K562 treated with DMSO at 1 percent for 24 hours (cell line): Measurements from ENCODE around the gene MRPL37. TPM values are rescaled to one million over a fixed set of nuclear protein-coding genes. Genes with fewer than 3 reads are reported as not detected.

Experiments used
- total RNA-seq: library from RNA; unstranded; fragments of 300-600 nt; gene quantifications from 2 replicates; pipeline ENCODE4 v1.2.3, GENCODE V29; 2022; ENCODE audit warnings: low read depth; ENCODE audit not compliant: insufficient read depth

Gene MRPL37
- 204 and 210 TPM in 2 replicates for total RNA-seq

DNA sequence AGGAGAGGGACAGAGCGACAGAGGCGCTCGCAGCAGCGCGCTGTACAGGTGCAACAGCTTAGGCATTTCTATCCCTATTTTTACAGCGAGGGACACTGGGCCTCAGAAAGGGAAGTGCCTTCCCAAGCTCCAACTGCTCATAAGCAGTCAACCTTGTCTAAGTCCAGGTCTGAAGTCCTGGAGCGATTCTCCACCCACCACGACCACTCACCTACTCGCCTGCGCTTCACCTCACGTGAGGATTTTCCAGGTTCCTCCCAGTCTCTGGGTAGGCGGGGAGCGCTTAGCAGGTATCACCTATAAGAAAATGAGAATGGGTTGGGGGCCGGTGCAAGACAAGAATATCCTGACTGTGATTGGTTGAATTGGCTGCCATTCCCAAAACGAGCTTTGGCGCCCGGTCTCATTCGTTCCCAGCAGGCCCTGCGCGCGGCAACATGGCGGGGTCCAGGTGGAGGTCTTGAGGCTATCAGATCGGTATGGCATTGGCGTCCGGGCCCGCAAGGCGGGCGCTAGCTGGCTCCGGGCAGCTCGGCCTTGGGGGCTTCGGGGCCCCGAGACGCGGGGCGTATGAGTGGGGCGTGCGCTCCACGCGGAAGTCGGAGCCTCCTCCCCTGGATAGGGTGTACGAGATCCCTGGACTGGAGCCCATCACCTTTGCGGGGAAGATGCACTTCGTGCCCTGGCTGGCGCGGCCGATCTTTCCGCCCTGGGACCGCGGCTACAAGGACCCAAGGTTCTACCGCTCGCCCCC, at the start of gene MRPL37, which contains the start of gene CYB5RL:
TSS of gene MRPL37 (plus strand) at position 403 of the 754 bp plus-strand sequence. CDS start at position 480, 77 bp downstream.
TSS of gene CYB5RL (minus strand) at position 266 of the 754 bp plus-strand sequence. CDS start 4,414 bp downstream, outside the sequence.

DNA sequence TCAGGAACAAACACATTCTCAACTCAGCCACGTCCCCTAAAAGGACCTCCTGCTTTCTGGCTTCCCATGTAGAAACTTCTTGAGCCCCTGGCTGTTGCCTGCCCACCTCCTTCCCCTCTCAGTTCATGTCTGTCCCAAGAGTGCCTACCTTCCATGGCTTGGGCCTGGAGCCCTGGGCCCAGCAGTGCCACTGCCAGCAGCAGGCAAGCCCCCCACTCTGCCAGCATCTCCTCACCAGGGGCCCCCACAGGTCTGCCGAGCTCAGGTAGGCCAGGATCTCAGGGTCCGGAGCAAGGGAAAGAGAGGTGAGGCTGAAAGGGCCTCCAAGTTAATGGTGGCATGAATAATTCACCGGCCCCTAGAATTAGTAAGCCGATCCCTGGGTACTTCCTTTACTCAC, 47.3 kb upstream of the MRPL37 start, which contains the start of gene CDCP2:
TSS of gene CDCP2 (minus strand) at position 305 of the 400 bp plus-strand sequence. CDS start at position 227, 78 bp downstream.

Other genes starting within 250 kb of the MRPL37 start
- not detected in 2 replicates for gene LDLRAD1, start 182.0 kb upstream of the MRPL37 start, total RNA-seq
- gene TMEM59, start 147.0 kb upstream of the MRPL37 start, total RNA-seq, result 171 and 182 TPM in 2 replicates
- 3.9 and 4.5 TPM in 2 replicates for gene TCEANC2, start 146.6 kb upstream of the MRPL37 start, total RNA-seq
- not detected in 2 replicates for gene CDCP2, start 47.2 kb upstream of the MRPL37 start, total RNA-seq
- gene CYB5RL, start 137 bp upstream of the MRPL37 start, total RNA-seq, result 11.0 and 12.5 TPM in 2 replicates
- 91.0 and 104 TPM in 2 replicates for gene SSBP3, start 206.2 kb downstream of the MRPL37 start, total RNA-seq